A673 (cell line): ENCODE data around the gene XPO6.

Source experiments
- EZH2 ChIP-seq: fragments of 200-600 bp; sonication (generic); IDR thresholded peaks from 2 replicates; pipeline ENCODE4 v1.6.1; 2017; ENCODE audit warnings: borderline replicate concordance, low read depth, mild to moderate bottlenecking, mixed read lengths, antibody characterized with exemption, low read length; ENCODE audit not compliant: poor library complexity, severe bottlenecking
- TF ChIP-seq, protein P1 (sequence below): fragments of 300-800, 200-600 bp; sonication (generic); conservative IDR thresholded peaks from 2 replicates; pipeline ENCODE4 v1.5.1; 2017; ENCODE audit warnings: low read depth, mild to moderate bottlenecking, antibody characterized with exemption, low read length, moderate library complexity, mixed read lengths

GRCh38 chr16:28183484-28183883, 28.3 kb downstream of the XPO6 start:
- TF ChIP-seq, protein P1, sequence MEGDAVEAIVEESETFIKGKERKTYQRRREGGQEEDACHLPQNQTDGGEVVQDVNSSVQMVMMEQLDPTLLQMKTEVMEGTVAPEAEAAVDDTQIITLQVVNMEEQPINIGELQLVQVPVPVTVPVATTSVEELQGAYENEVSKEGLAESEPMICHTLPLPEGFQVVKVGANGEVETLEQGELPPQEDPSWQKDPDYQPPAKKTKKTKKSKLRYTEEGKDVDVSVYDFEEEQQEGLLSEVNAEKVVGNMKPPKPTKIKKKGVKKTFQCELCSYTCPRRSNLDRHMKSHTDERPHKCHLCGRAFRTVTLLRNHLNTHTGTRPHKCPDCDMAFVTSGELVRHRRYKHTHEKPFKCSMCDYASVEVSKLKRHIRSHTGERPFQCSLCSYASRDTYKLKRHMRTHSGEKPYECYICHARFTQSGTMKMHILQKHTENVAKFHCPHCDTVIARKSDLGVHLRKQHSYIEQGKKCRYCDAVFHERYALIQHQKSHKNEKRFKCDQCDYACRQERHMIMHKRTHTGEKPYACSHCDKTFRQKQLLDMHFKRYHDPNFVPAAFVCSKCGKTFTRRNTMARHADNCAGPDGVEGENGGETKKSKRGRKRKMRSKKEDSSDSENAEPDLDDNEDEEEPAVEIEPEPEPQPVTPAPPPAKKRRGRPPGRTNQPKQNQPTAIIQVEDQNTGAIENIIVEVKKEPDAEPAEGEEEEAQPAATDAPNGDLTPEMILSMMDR: no peak
- no peak for TF ChIP-seq EZH2
